ENCODE data around the gene PCBP3. TPM values are rescaled to one million over a fixed set of nuclear protein-coding genes. Genes with fewer than 3 reads are reported as not detected.

PCBP3 gene
- total and polyA plus RNA-seq, 10 of the 15 experiments (the other 5 are each of a cell fraction or from before 2014, with no cell fraction given) = 0.09 to 1.3 (median 0.46) TPM; not detected in 3

DNA sequence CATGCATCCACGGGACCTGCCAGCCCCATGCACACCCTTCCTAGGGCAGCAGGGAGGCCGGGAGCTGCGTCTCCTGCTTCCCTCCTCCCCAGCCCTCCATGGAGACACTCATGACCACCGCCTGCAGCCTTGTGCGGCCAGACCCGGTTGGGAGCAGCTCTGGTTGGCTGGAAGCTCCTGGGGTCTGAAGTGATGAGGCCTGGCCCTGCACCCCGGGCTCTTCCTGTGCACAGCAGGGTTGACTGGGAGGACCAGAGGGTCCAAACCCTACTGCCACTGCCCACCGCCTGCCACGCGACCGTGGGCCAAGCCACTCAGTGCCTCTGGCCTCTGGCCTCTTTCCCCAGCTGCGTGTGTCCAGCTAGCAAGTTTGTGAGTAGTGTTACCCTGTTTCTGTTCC lies 226.9 kb downstream of the PCBP3 start:
- ChIA-PET POLR2A (no interaction called here), RAD21 (ENCODE audit: unreplicated experiment) (no interaction called here), CTCF (interaction anchor here (0.9 kb wide), 1 partner anchor 10 kb away, joined by 6 read pairs; no protein-coding TSS in a partner anchor), SMC1A (ENCODE audit: uncharacterized antibody, unreplicated experiment) (interaction anchor here (1.0 kb wide), 1 partner anchor 24 kb away, joined by 3 read pairs; no protein-coding TSS in a partner anchor)
- BruUV-seq (replicated peaks) = no TSS peak
- no peak for ATAC-seq
- no peaks in the 10 kb centered on the region for H3K27me3 ChIP-seq (replicated peaks in 1 of 2; ENCODE audit: control insufficient read depth in 2 of 2, insufficient read depth in 2 of 2, low read length in 1 of 2)
- no peak overlapping the region for H3K9ac ChIP-seq (ENCODE audit: control insufficient read depth, insufficient read depth, low read length)
- WGBS (ENCODE audit: insufficient coverage, insufficient replicate concordance, low lambda C conversion rate, missing lambda C conversion rate) = 60% methylated on average over 12 of the region's 12 CpGs
- no peak for TF ChIP-seq USF1 (IDR thresholded peaks at IDR 0.05; ENCODE audit: borderline replicate concordance, extremely low read length, insufficient read depth, low read depth, low read length)
- FAIRE-seq = no peak
- H3K36me3 ChIP-seq (ENCODE audit: control insufficient read depth in 2 of 2, insufficient read depth in 2 of 2, low read length in 1 of 2) = no peaks in the 10 kb centered on the region
- H4K20me1 ChIP-seq (ENCODE audit: control insufficient read depth, insufficient read depth) = no peaks in the 10 kb centered on the region
- H3K4me1 ChIP-seq (ENCODE audit: control insufficient read depth, insufficient read depth, low read length) = no peaks in the 10 kb centered on the region
- no peaks in the 10 kb centered on the region for H3K79me2 ChIP-seq (ENCODE audit: control insufficient read depth, insufficient read depth, low read length)
- in situ Hi-C loops (cut with MboI) (no loop called here), intact Hi-C loops (cut with micrococcal nuclease; ENCODE audit: unreplicated experiment) (no loop called here)
- H3K4me2 ChIP-seq (ENCODE audit: control insufficient read depth, insufficient read depth) = no peak overlapping the region
- no peak for DNase-seq (ENCODE audit: low read depth, low spot score)
- no peak overlapping the region for H3K4me3 ChIP-seq
- no peak overlapping the region for H3K27ac ChIP-seq (ENCODE audit: control insufficient read depth, insufficient read depth)
- H2AFZ ChIP-seq (ENCODE audit: control insufficient read depth, low read depth, low read length) = no peak overlapping the region
- H3K9me3 ChIP-seq (replicated peaks; ENCODE audit: control insufficient read depth, insufficient read depth, low read length) = no peaks in the 10 kb centered on the region

DNA sequence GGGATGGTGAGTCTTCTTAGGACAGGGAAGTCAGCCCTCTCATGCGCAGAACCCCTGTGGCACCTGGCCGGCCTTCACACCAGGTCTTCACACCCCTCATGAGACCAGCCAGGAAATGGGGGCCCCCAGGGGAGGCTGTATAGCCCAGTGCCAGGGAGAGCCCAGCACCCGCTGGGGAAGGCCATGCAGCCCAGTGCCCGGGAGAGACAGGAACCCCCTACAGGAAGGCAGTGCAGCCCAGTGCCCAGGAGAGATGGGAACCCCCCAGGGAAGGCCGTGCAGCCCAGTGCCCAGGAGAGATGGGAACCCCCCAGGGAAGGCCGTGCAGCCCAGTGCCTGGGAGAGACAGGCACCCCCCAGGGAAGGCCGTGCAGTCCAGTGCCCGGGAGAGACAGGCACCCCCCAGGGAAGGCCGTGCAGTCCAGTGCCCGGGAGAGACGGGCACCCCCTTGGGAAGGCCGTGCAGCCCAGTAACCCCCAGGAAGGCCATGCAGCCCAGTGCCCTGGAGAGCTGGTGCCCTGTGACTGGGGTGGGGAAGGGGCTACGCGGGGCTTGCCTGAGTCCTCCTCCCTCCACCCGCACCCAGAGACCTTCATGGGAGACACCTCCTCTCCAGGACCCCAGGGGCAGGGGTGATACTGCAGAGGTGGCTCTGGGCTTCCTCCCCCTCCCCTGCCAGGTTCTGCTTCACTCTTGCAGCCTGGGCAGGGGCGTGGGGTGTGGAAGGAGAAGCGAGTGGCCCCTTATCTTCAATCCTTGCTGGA lies 227.5 kb downstream of the PCBP3 start:
- FAIRE-seq (no peak), DNase-seq (ENCODE audit: low read depth, low spot score) (no peak), ATAC-seq (no peak)
- SMC1A ChIA-PET (ENCODE audit: uncharacterized antibody, unreplicated experiment) = no interaction called here
- Histone ChIP-seq H2AFZ (ENCODE audit: control insufficient read depth, low read depth, low read length) (no peak overlapping the region), H3K4me1 (ENCODE audit: control insufficient read depth, insufficient read depth, low read length) (no peaks in the 10 kb centered on the region), H3K9me3 (replicated peaks; ENCODE audit: control insufficient read depth, insufficient read depth, low read length) (no peaks in the 10 kb centered on the region), H3K4me3 (no peak overlapping the region), H3K9ac (ENCODE audit: control insufficient read depth, insufficient read depth, low read length) (no peak overlapping the region), H4K20me1 (ENCODE audit: control insufficient read depth, insufficient read depth) (no peaks in the 10 kb centered on the region), H3K27ac (ENCODE audit: control insufficient read depth, insufficient read depth) (no peak overlapping the region), H3K79me2 (ENCODE audit: control insufficient read depth, insufficient read depth, low read length) (no peaks in the 10 kb centered on the region), H3K27me3 (replicated peaks in 1 of 2; ENCODE audit: control insufficient read depth in 2 of 2, insufficient read depth in 2 of 2, low read length in 1 of 2) (no peaks in the 10 kb centered on the region), H3K4me2 (ENCODE audit: control insufficient read depth, insufficient read depth) (no peak overlapping the region), H3K36me3 (ENCODE audit: control insufficient read depth in 2 of 2, insufficient read depth in 2 of 2, low read length in 1 of 2) (no peaks in the 10 kb centered on the region)
- RAD21 ChIA-PET (ENCODE audit: unreplicated experiment) = no interaction called here
- WGBS (ENCODE audit: insufficient coverage, insufficient replicate concordance, low lambda C conversion rate, missing lambda C conversion rate) = 18% methylated on average over 13 of the region's 17 CpGs
- BruUV-seq (replicated peaks) = no TSS peak
- POLR2A ChIA-PET = no interaction called here
- CTCF ChIA-PET = no interaction called here
- in situ Hi-C loops (cut with MboI) (no loop called here), intact Hi-C loops (cut with micrococcal nuclease; ENCODE audit: unreplicated experiment) (no loop called here)
- TF ChIP-seq ZBTB40 (IDR thresholded peaks at IDR 0.05; ENCODE audit: borderline replicate concordance) (no peak), JUNB (IDR thresholded peaks at IDR 0.05) (no peak), SUPT20H (IDR thresholded peaks at IDR 0.05; ENCODE audit: borderline replicate concordance, control insufficient read depth, low read depth, low read length) (no peak), CBX3 (IDR thresholded peaks at IDR 0.05; ENCODE audit: borderline replicate concordance, low read depth) (no peak), ZNF592 (IDR thresholded peaks at IDR 0.05) (no peak)

All from GM12878 (cell line).